ENCODE results near the gene IRS2.

Gene IRS2

GRCh38 chr13:109747524-109747923, 38.9 kb downstream of the IRS2 start:
- Histone ChIP-seq H3K27ac (ENCODE audit: low read depth, low read length) (no peak overlapping the region), H3K27me3 (ENCODE audit: control insufficient read depth in 1 of 2, insufficient read depth in 2 of 2, low read length in 2 of 2) (no peaks in the 10 kb centered on the region), H3K9me3 (ENCODE audit: control insufficient read depth in 1 of 2, low read length in 2 of 2) (no peaks in the 10 kb centered on the region), H3K9ac (ENCODE audit: low read depth in 1 of 2, low read length in 2 of 2) (no peak overlapping the region), H3K4me3 (ENCODE audit: low read depth in 1 of 2, low read length in 2 of 2) (no peak overlapping the region), H3K36me3 (ENCODE audit: control insufficient read depth in 1 of 2, insufficient read depth in 2 of 2, low read length in 2 of 2) (no peaks in the 10 kb centered on the region), H3K4me1 (ENCODE audit: control insufficient read depth in 1 of 2, insufficient read depth in 2 of 2, low read length in 2 of 2) (peaks cover 11 to 15% of the 10 kb centered on the region in 2 donors)

GRCh38 chr13:109746364-109746763, 40.0 kb downstream of the IRS2 start:
- no peaks in the 10 kb centered on the region for H3K36me3 ChIP-seq (ENCODE audit: control insufficient read depth in 1 of 2, insufficient read depth in 2 of 2, low read length in 2 of 2)
- H3K4me1 ChIP-seq (ENCODE audit: control insufficient read depth in 1 of 2, insufficient read depth in 2 of 2, low read length in 2 of 2): peaks cover 11 to 15% of the 10 kb centered on the region in 2 donors
- no peak overlapping the region for H3K9ac ChIP-seq (ENCODE audit: low read depth in 1 of 2, low read length in 2 of 2)
- no peaks in the 10 kb centered on the region for H3K27me3 ChIP-seq (ENCODE audit: control insufficient read depth in 1 of 2, insufficient read depth in 2 of 2, low read length in 2 of 2)
- no peak overlapping the region for H3K27ac ChIP-seq (ENCODE audit: low read depth, low read length)
- no peaks in the 10 kb centered on the region for H3K9me3 ChIP-seq (ENCODE audit: control insufficient read depth in 1 of 2, low read length in 2 of 2)
- no peak overlapping the region for H3K4me3 ChIP-seq (ENCODE audit: low read depth in 1 of 2, low read length in 2 of 2)

GRCh38 chr13:109745702-109746101, 40.7 kb downstream of the IRS2 start:
- Histone ChIP-seq H3K27me3 (ENCODE audit: control insufficient read depth in 1 of 2, insufficient read depth in 2 of 2, low read length in 2 of 2) (no peaks in the 10 kb centered on the region), H3K36me3 (ENCODE audit: control insufficient read depth in 1 of 2, insufficient read depth in 2 of 2, low read length in 2 of 2) (no peaks in the 10 kb centered on the region), H3K27ac (ENCODE audit: low read depth, low read length) (no peak overlapping the region), H3K9me3 (ENCODE audit: control insufficient read depth in 1 of 2, low read length in 2 of 2) (no peaks in the 10 kb centered on the region), H3K4me1 (ENCODE audit: control insufficient read depth in 1 of 2, insufficient read depth in 2 of 2, low read length in 2 of 2) (peaks cover 11 to 15% of the 10 kb centered on the region in 2 donors), H3K4me3 (ENCODE audit: low read depth in 1 of 2, low read length in 2 of 2) (no peak overlapping the region), H3K9ac (ENCODE audit: low read depth in 1 of 2, low read length in 2 of 2) (no peak overlapping the region)

GRCh38 chr13:109745060-109745459, 41.3 kb downstream of the IRS2 start:
- H3K9ac ChIP-seq (ENCODE audit: low read depth in 1 of 2, low read length in 2 of 2): no peak overlapping the region
- no peak overlapping the region for H3K4me3 ChIP-seq (ENCODE audit: low read depth in 1 of 2, low read length in 2 of 2)
- no peaks in the 10 kb centered on the region for H3K9me3 ChIP-seq (ENCODE audit: control insufficient read depth in 1 of 2, low read length in 2 of 2)
- no peaks in the 10 kb centered on the region for H3K36me3 ChIP-seq (ENCODE audit: control insufficient read depth in 1 of 2, insufficient read depth in 2 of 2, low read length in 2 of 2)
- H3K27me3 ChIP-seq (ENCODE audit: control insufficient read depth in 1 of 2, insufficient read depth in 2 of 2, low read length in 2 of 2): no peaks in the 10 kb centered on the region
- H3K27ac ChIP-seq (ENCODE audit: low read depth, low read length): no peak overlapping the region
- H3K4me1 ChIP-seq (ENCODE audit: control insufficient read depth in 1 of 2, insufficient read depth in 2 of 2, low read length in 2 of 2): peaks cover 11 to 15% of the 10 kb centered on the region in 2 donors

- H3K4me1 ChIP-seq (ENCODE audit: control insufficient read depth in 1 of 2, insufficient read depth in 2 of 2, low read length in 2 of 2): peaks cover 11 to 15% of the 10 kb centered on the region in 2 donors
- no peak overlapping the region for H3K4me3 ChIP-seq (ENCODE audit: low read depth in 1 of 2, low read length in 2 of 2)
Observed at GRCh38 chr13:109744512-109745051, 41.8 kb downstream of the IRS2 start.

GRCh38 chr13:109743706-109744453, 42.5 kb downstream of the IRS2 start:
- Histone ChIP-seq H3K27me3 (ENCODE audit: control insufficient read depth in 1 of 2, insufficient read depth in 2 of 2, low read length in 2 of 2) (no peaks in the 10 kb centered on the region), H3K9me3 (ENCODE audit: control insufficient read depth in 1 of 2, low read length in 2 of 2) (no peaks in the 10 kb centered on the region), H3K9ac (ENCODE audit: low read depth in 1 of 2, low read length in 2 of 2) (no peak overlapping the region), H3K4me1 (ENCODE audit: control insufficient read depth in 1 of 2, insufficient read depth in 2 of 2, low read length in 2 of 2) (peaks cover 11 to 15% of the 10 kb centered on the region in 2 donors), H3K4me3 (ENCODE audit: low read depth in 1 of 2, low read length in 2 of 2) (peak overlapping the region in 1 of 2 donors; percentile 7), H3K27ac (ENCODE audit: low read depth, low read length) (no peak overlapping the region), H3K36me3 (ENCODE audit: control insufficient read depth in 1 of 2, insufficient read depth in 2 of 2, low read length in 2 of 2) (no peaks in the 10 kb centered on the region)

More at GRCh38 chr13:109744512-109745051, 41.8 kb downstream of the IRS2 start:
- Histone ChIP-seq H3K27ac (ENCODE audit: low read depth, low read length) (no peak overlapping the region), H3K27me3 (ENCODE audit: control insufficient read depth in 1 of 2, insufficient read depth in 2 of 2, low read length in 2 of 2) (no peaks in the 10 kb centered on the region), H3K9ac (ENCODE audit: low read depth in 1 of 2, low read length in 2 of 2) (no peak overlapping the region), H3K36me3 (ENCODE audit: control insufficient read depth in 1 of 2, insufficient read depth in 2 of 2, low read length in 2 of 2) (no peaks in the 10 kb centered on the region), H3K9me3 (ENCODE audit: control insufficient read depth in 1 of 2, low read length in 2 of 2) (no peaks in the 10 kb centered on the region)

- Histone ChIP-seq H3K27ac (ENCODE audit: low read depth, low read length) (no peak overlapping the region), H3K9ac (ENCODE audit: low read depth in 1 of 2, low read length in 2 of 2) (no peak overlapping the region), H3K27me3 (ENCODE audit: control insufficient read depth in 1 of 2, insufficient read depth in 2 of 2, low read length in 2 of 2) (peaks cover 0 to 2% of the 10 kb centered on the region in 2 donors), H3K36me3 (ENCODE audit: control insufficient read depth in 1 of 2, insufficient read depth in 2 of 2, low read length in 2 of 2) (no peaks in the 10 kb centered on the region), H3K4me1 (ENCODE audit: control insufficient read depth in 1 of 2, insufficient read depth in 2 of 2, low read length in 2 of 2) (peaks cover 11 to 15% of the 10 kb centered on the region in 2 donors), H3K9me3 (ENCODE audit: control insufficient read depth in 1 of 2, low read length in 2 of 2) (no peaks in the 10 kb centered on the region), H3K4me3 (ENCODE audit: low read depth in 1 of 2, low read length in 2 of 2) (no peak overlapping the region)
Observed at GRCh38 chr13:109741966-109742365, 44.4 kb downstream of the IRS2 start.

- Histone ChIP-seq H3K4me3 (ENCODE audit: low read depth in 1 of 2, low read length in 2 of 2) (no peak overlapping the region), H3K27ac (ENCODE audit: low read depth, low read length) (no peak overlapping the region), H3K9me3 (ENCODE audit: control insufficient read depth in 1 of 2, low read length in 2 of 2) (no peaks in the 10 kb centered on the region), H3K9ac (ENCODE audit: low read depth in 1 of 2, low read length in 2 of 2) (no peak overlapping the region), H3K4me1 (ENCODE audit: control insufficient read depth in 1 of 2, insufficient read depth in 2 of 2, low read length in 2 of 2) (peaks cover 11 to 15% of the 10 kb centered on the region in 2 donors), H3K36me3 (ENCODE audit: control insufficient read depth in 1 of 2, insufficient read depth in 2 of 2, low read length in 2 of 2) (no peaks in the 10 kb centered on the region), H3K27me3 (ENCODE audit: control insufficient read depth in 1 of 2, insufficient read depth in 2 of 2, low read length in 2 of 2) (peaks cover 0 to 3% of the 10 kb centered on the region in 2 donors)
Observed at GRCh38 chr13:109740721-109741120, 45.7 kb downstream of the IRS2 start.

GRCh38 chr13:109740121-109740520, 46.3 kb downstream of the IRS2 start:
- H3K4me3 ChIP-seq (ENCODE audit: low read depth in 1 of 2, low read length in 2 of 2): no peak overlapping the region
- H3K9ac ChIP-seq (ENCODE audit: low read depth in 1 of 2, low read length in 2 of 2): no peak overlapping the region
- no peak overlapping the region for H3K27ac ChIP-seq (ENCODE audit: low read depth, low read length)
- H3K9me3 ChIP-seq (ENCODE audit: control insufficient read depth in 1 of 2, low read length in 2 of 2): no peaks in the 10 kb centered on the region
- no peaks in the 10 kb centered on the region for H3K36me3 ChIP-seq (ENCODE audit: control insufficient read depth in 1 of 2, insufficient read depth in 2 of 2, low read length in 2 of 2)
- H3K27me3 ChIP-seq (ENCODE audit: control insufficient read depth in 1 of 2, insufficient read depth in 2 of 2, low read length in 2 of 2): peaks cover 0 to 3% of the 10 kb centered on the region in 2 donors
- H3K4me1 ChIP-seq (ENCODE audit: control insufficient read depth in 1 of 2, insufficient read depth in 2 of 2, low read length in 2 of 2): peaks cover 11 to 15% of the 10 kb centered on the region in 2 donors

GRCh38 chr13:109738298-109738746, 48.1 kb downstream of the IRS2 start:
- Histone ChIP-seq H3K9ac (ENCODE audit: low read depth in 1 of 2, low read length in 2 of 2) (no peak overlapping the region), H3K36me3 (ENCODE audit: control insufficient read depth in 1 of 2, insufficient read depth in 2 of 2, low read length in 2 of 2) (no peaks in the 10 kb centered on the region), H3K9me3 (ENCODE audit: control insufficient read depth in 1 of 2, low read length in 2 of 2) (no peaks in the 10 kb centered on the region), H3K27ac (ENCODE audit: low read depth, low read length) (no peak overlapping the region), H3K4me1 (ENCODE audit: control insufficient read depth in 1 of 2, insufficient read depth in 2 of 2, low read length in 2 of 2) (peaks cover 0 to 4% of the 10 kb centered on the region in 2 donors), H3K27me3 (ENCODE audit: control insufficient read depth in 1 of 2, insufficient read depth in 2 of 2, low read length in 2 of 2) (peaks cover 0 to 3% of the 10 kb centered on the region in 2 donors), H3K4me3 (ENCODE audit: low read depth in 1 of 2, low read length in 2 of 2) (no peak overlapping the region)
